ENCODE data around the gene RESP18.

GRCh38 chr2:219289195-219289536 is 43.4 kb downstream of the RESP18 start:
- TF ChIP-seq POLR2A (IDR thresholded peaks at IDR 0.05; ENCODE audit: low read length) = no peak
- TF ChIP-seq GATA1 (IDR thresholded peaks at IDR 0.05; ENCODE audit: low read depth, low read length) = no peak

Measured in erythroblast (primary cell).